A549 treated with CORT108297 at 1 μM for 4 hours (cell line): Measurements from ENCODE around the gene FAIM. TPM values are rescaled to one million over a fixed set of nuclear protein-coding genes. Genes with fewer than 3 reads are reported as not detected.

Experiments used
- total RNA-seq: library from RNA; stranded (reverse); fragments of 200-300 nt; extraction: Qiagen RNA extraction; gene quantifications from 5 replicates; pipeline ENCODE4 v1.2.3, GENCODE V29; 2022

The FAIM gene
- total RNA-seq: 18.2 to 28.8 TPM (median 19.1 TPM) in 5 replicates

DNA sequence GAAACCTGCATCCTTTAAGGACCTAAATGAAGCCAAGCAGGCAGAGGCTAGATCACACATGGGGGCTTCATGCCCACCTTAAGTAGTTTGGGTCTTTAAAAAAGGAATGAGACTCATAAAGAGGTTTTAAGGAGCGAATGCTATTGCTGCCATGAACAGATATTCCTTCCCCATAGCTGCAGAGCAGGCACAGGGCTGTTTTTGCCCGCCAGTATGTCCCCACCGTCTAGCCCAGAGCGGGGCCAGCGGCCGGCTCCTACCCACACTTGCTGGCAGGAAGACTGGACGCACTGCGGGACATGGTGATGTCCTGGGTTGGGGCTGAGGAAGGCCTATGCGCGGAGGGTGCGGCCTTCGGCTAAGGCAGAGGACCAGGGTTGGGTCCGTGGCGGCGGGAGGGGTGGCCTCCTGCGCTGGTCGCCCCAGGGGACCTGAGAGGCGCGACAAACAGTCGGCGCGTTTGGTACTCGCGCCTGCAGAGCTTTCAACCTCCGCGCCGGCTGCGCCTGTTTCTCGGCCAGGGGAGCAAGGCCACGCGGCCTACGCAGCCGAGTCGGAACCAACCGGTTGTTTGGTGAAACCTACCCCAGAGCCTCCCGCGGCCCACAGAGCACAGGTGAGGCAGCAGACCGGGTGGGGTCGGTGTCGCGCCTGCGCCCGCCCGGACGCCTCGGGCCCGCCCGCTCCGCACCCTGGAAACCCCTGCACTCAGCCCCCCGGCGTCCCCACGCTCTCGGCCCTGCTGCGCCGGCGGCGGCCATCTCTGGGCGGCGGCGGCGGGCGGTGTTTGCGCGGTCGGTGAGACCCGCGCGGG lies at the start of gene FAIM:
Gene FAIM (plus strand): TSS at position 450 of the 814 bp plus-strand sequence. CDS start 10,956 bp downstream, outside the sequence.

GRCh38 chr3:138594150-138594934 lies 14.2 kb upstream of the FAIM start, which contains the start of gene CEP70:
TSS of gene CEP70 (minus strand) at chr3:138594260. CDS start at chr3:138572927, 21,333 bp downstream.

Other genes starting within 250 kb of the FAIM start
- gene ESYT3, start 174.2 kb upstream of the FAIM start, total RNA-seq: 0.63 to 1.2 TPM (median 0.85 TPM) in 5 replicates
- gene CEP70, start 14.5 kb upstream of the FAIM start, total RNA-seq: 4.9 to 8.5 TPM (median 5.7 TPM) in 5 replicates
- gene PIK3CB, start 226.2 kb downstream of the FAIM start, total RNA-seq: 15.1 to 18.1 TPM (median 17.7 TPM) in 5 replicates